HG02840 (cell line): ENCODE measurements around the gene DNAH11.
"Not testable (repeated sequence)": the region's sequence is repeated elsewhere in the genome, so short reads cannot be mapped to it uniquely, and the experiment has no call there.

Source experiments
- ATAC-seq: cut with Tn5 transposase; IDR thresholded peaks from one replicate; pipeline ENCODE4 v1.9.1; 2021; ENCODE audit warnings: mild to moderate bottlenecking, moderate library complexity, moderate number of reproducible peaks; ENCODE audit not compliant: unreplicated experiment, low FRiP score

Gene DNAH11

GRCh38 chr7:21616091-21616490, 73.3 kb downstream of the DNAH11 start:
- no peak for ATAC-seq

- no peak for ATAC-seq
Measured at GRCh38 chr7:21616796-21617436, 74.1 kb downstream of the DNAH11 start.

- ATAC-seq: no peak
Measured at GRCh38 chr7:21617513-21617912, 74.7 kb downstream of the DNAH11 start.

GRCh38 chr7:21617916-21618390, 75.1 kb downstream of the DNAH11 start:
- no peak for ATAC-seq

DNA sequence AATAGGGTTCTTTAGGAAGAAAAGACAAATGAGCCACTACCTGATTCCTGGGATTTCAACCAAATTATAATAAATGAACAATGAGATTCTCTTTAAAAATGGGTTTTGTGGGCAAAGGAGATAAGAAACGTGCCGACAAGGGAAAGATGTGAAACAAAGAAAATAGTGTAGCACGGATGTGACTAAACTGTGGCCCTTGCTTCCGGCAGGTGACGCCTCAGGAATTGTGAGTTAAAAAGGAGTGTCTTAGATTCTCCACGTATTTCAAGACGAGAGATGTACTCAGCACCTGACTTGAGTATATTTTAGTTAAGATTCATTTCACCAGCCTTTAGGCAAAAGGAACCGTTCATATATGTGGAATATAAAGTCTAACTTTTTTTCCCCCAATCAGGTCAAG, 75.9 kb downstream of the DNAH11 start:
- no peak for ATAC-seq

DNA sequence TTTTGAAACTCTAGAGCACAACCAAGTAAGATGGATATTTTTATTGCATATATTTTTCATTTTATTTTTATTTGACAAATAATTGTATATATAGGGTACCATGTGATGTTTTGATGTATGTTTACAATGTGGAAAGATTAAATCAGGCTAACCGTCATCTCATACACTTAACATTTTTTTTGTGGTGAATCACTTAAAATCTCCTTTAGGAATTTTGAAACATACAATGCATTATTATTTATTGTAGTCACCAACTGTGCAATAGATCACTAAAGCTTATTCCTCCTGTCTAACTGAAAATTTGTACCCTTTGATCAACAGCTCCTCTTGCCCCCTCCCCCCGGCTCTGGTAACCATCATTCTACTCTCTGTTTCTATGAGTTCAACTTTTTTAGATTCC, 77.2 kb downstream of the DNAH11 start:
- ATAC-seq: no peak

GRCh38 chr7:21624320-21624719, 81.5 kb downstream of the DNAH11 start:
- no peak for ATAC-seq

DNA sequence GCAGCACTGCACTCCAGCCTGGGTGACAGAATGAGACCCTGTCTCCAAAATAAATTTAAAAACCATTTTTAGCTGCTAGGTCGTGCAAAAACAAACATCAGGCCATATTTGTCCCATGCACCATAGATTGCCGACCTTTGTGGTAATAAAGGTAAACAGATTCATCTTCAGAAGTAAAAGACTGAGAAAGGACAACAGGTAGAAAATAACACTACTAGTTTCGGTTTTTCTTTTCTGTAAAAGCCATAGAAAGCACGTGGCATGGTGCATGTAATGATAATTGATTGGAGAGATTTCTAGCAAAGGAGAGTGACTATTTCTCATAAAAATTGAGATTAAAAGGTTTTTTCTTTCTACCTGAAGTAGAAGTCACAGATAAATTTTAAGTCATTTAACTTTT, 93.9 kb downstream of the DNAH11 start:
- no peak for ATAC-seq

DNA sequence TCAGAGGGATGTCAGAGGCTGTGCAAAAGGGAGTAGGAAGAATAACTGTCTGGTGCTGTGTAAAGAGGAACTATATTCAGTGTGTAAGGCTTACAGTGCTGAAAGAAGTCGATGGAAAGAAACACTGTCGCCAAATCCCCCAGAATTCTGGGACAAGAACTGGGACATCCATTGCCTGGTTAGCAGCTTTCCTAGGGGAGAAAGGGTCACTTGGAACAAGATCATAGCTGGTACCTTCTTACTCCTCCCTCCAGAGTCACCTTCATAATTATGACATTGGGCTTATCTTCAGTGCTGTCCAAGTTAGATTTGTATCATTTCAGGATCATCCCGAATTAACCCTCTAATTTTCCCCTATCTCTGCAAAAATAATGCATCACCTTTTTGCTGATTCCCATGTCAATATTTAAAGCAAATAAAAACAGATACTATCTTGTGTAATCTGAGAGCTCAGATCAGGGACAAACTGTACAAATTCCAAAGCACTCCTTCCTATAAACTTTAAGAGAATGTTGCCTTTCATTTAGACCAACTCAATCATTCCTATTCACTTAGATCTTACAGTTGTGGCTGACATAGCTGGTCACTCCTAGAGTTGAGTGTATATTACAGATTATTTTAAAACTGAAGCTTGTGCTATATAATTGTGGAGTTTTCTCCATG, 96.5 kb downstream of the DNAH11 start:
- ATAC-seq: no peak

DNA sequence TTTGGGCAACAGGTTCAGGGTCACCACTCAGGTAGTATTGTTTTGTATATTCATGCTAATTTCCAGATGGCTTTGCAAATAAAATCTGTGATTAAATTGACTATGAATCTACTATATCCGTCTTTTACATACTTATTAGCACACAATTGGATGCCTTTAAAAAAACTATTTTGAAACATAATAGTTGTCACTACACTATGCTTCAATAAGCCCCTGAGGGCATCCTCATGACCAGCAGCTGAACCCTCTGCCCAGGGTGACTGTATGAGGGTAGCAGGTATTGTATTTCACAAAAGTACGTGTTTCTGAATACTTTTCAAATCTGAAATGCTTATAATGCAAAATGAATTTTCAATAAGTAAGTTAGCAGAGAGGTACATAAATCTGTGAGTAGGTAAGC, 97.3 kb downstream of the DNAH11 start:
- ATAC-seq: no peak

- no peak for ATAC-seq
Measured at GRCh38 chr7:21641546-21641945, 98.7 kb downstream of the DNAH11 start.

DNA sequence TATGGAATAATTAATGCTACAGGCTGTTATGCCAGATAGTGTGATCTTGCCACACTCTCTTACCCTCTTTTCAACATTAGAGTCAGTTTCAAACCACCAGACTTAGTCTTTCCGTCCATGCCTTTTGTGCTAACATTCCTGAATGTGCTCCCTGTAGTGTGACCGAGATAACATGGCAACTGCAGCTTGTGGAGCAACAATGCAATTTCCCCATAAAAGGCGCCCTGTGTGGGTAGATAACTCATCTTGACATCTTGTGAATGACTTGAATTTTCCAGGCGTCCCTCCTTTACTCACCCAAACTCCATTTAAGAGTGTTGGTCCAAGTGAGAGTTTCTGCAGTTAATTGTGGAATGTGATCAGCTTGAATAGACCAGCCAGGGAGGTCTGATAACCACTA, 99.6 kb downstream of the DNAH11 start:
- no peak for ATAC-seq

GRCh38 chr7:21651697-21652096, 108.9 kb downstream of the DNAH11 start:
- no peak for ATAC-seq

- ATAC-seq: no peak
Measured at GRCh38 chr7:21653623-21654022, 110.8 kb downstream of the DNAH11 start.

- no peak for ATAC-seq
Measured at GRCh38 chr7:21656081-21656480, 113.2 kb downstream of the DNAH11 start.

DNA sequence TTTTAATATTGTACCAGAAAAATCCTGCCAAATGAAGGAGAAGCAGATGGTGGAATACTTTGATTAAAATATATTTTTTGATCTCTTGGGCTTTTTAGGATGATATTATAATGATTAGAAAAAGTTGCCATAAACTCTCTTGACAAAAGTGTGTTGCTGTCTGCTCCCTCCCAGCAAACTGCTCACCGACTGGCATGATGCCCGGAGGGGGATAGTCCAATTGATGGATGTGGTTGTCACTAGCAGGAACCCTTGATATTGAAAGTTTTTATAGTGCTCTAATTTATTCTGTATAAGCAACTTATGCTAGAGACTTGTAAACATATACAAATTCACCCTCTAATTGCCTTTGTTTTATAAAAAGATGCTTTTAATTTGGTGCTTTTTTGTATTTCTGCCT, 114.0 kb downstream of the DNAH11 start:
- ATAC-seq: no peak

DNA sequence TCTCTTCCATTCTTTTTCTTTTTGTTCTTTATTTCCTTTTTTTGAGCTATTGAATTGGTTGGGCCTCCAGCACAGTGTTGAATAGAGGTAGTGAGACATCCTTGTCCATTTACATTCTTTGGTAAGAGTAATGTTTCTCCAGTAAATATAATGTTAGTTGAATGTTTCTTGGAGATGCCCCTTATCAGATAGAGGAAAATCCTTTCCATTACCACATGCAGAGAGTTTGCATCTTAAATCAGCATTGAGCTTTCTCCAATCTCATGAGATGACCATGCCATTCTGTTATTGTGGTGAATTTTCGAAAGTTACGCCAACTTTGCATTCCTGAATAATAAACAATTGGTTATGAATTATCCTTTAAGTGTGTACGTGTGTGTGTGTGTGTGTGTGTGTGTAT, 127.7 kb downstream of the DNAH11 start:
- no peak for ATAC-seq

GRCh38 chr7:21671859-21672258, 129.0 kb downstream of the DNAH11 start:
- no peak for ATAC-seq

GRCh38 chr7:21675255-21675654, 132.4 kb downstream of the DNAH11 start:
- no peak for ATAC-seq

- ATAC-seq: no peak
Measured at GRCh38 chr7:21690705-21691104, 147.9 kb downstream of the DNAH11 start.

- ATAC-seq: not testable (repeated sequence)
Measured at GRCh38 chr7:21691146-21691545, 148.3 kb downstream of the DNAH11 start.

DNA sequence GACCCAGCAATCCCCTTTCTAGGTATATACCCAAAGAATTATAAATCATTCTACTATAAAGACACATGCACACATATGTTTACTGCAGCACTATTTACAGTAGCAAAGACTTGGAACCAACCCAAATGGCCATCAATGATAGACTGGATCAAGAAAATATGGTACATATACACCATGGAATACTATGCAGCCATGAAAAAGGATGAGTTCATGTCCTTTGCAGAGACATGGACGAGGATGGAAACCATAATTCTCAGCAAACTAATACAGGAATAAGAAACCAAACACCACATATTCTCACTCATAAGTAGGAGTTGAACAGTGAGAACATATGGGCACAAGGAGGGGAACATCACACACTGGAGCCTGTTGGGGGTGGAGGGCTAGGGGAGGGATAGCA, 157.7 kb downstream of the DNAH11 start:
- ATAC-seq: not testable (repeated sequence)
